ENCODE measurements around the gene NPPA.

The NPPA gene

GRCh38 chr1:11805422-11806306, 41.9 kb downstream of the NPPA start, which contains the start of the genes CLCN6 and MTHFR:
Gene CLCN6, plus strand, starts transcription at chr1:11806191. Its CDS starts 72 bp downstream, at chr1:11806263.
Gene MTHFR, minus strand, starts transcription at chr1:11805964. Its CDS starts 2,848 bp downstream, at chr1:11803116.
- DNase-seq = peak; percentile 100

- DNase-seq = peak; percentile 94
Measured at GRCh38 chr1:11804666-11805421, 42.7 kb downstream of the NPPA start.

- DNase-seq = peak; percentile 39
Measured at GRCh38 chr1:11803924-11804665, 43.5 kb downstream of the NPPA start.

- DNase-seq = peak; percentile 83
Measured at GRCh38 chr1:11802973-11803885, 44.4 kb downstream of the NPPA start.

GRCh38 chr1:11802616-11802972, 45.0 kb downstream of the NPPA start:
- no peak for DNase-seq

- no peak for DNase-seq
Measured at GRCh38 chr1:11800756-11801433, 46.7 kb downstream of the NPPA start.

- DNase-seq = no peak
Measured at GRCh38 chr1:11800391-11800755, 47.2 kb downstream of the NPPA start.

- DNase-seq = no peak
Measured at GRCh38 chr1:11799896-11800295, 47.7 kb downstream of the NPPA start.

GRCh38 chr1:11799099-11799498, 48.5 kb downstream of the NPPA start:
- DNase-seq = no peak

GRCh38 chr1:11797525-11798216, 49.9 kb downstream of the NPPA start:
- DNase-seq = no peak

- DNase-seq = no peak
Measured at GRCh38 chr1:11796036-11796828, 51.4 kb downstream of the NPPA start.

Data from RPMI8226 (cell line).